ENCODE results near the gene RPL18.

RPL18 gene

GRCh38 chr19:48627201-48627864 lies 8.4 kb upstream of the RPL18 start:
- TF ChIP-seq, protein P1, sequence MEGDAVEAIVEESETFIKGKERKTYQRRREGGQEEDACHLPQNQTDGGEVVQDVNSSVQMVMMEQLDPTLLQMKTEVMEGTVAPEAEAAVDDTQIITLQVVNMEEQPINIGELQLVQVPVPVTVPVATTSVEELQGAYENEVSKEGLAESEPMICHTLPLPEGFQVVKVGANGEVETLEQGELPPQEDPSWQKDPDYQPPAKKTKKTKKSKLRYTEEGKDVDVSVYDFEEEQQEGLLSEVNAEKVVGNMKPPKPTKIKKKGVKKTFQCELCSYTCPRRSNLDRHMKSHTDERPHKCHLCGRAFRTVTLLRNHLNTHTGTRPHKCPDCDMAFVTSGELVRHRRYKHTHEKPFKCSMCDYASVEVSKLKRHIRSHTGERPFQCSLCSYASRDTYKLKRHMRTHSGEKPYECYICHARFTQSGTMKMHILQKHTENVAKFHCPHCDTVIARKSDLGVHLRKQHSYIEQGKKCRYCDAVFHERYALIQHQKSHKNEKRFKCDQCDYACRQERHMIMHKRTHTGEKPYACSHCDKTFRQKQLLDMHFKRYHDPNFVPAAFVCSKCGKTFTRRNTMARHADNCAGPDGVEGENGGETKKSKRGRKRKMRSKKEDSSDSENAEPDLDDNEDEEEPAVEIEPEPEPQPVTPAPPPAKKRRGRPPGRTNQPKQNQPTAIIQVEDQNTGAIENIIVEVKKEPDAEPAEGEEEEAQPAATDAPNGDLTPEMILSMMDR (IDR thresholded peaks at IDR 0.05; ENCODE audit: control insufficient read depth, insufficient read depth, low read depth, low read length, missing control alignments), result no peak
- no peak for DNase-seq (ENCODE audit: low read depth)
- no peak overlapping the region for H3K4me3 ChIP-seq (ENCODE audit: control insufficient read depth, low read depth, low read length)

DNA sequence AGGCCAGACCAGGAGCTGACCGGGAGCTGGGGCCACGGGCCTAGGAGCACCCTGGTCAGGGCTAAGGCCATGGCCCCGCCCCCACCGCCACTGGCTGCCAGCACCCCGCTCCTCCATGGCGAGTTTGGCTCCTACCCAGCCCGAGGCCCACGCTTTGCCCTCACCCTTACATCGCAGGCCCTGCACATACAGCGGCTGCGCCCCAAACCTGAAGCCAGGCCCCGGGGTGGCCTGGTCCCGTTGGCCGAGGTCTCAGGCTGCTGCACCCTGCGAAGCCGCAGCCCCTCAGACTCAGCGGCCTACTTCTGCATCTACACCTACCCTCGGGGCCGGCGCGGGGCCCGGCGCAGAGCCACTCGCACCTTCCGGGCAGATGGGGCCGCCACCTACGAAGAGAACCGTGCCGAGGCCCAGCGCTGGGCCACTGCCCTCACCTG lies 6.9 kb upstream of the RPL18 start:
- DNase-seq (ENCODE audit: low read depth), result no peak

GRCh38 chr19:48624791-48625723 lies 6.1 kb upstream of the RPL18 start:
- peak overlapping the region; percentile 63 for H3K4me3 ChIP-seq (ENCODE audit: control insufficient read depth, low read depth, low read length)
- no peak for DNase-seq (ENCODE audit: low read depth)
- TF ChIP-seq, protein P1 (IDR thresholded peaks at IDR 0.05; ENCODE audit: control insufficient read depth, insufficient read depth, low read depth, low read length, missing control alignments), result no peak

More for the DNA sequence above, 6.9 kb upstream of the RPL18 start:
- TF ChIP-seq, protein P1 (IDR thresholded peaks at IDR 0.05; ENCODE audit: control insufficient read depth, insufficient read depth, low read depth, low read length, missing control alignments), result no peak
- no peak overlapping the region for H3K4me3 ChIP-seq (ENCODE audit: control insufficient read depth, low read depth, low read length)

DNA sequence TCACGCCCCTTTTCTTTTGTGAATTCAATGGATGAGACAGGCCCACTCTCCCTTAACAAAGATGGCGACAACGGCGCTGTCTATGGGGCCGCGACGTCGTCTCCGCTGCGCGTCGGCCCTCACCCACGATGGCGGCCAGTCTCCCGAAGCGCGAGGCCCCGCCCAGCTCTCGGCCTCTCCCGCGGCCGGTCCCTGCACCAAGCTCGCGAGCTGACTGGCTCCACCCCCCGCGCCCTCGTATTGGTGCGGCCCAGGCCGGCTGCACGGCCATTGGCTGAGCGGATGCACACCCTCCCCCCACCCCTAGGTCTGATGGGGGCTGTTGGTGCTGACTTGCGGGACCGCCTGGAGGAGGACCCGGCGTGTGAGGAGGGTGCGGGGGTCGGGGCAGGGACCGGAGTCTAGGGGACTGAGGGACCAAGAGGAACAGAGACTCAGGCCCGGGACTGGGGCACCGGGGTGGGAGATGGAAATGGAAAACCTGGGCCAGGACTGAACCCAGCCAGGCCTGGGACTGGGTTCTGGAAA lies 5.2 kb upstream of the RPL18 start:
- H3K4me3 ChIP-seq (ENCODE audit: control insufficient read depth, low read depth, low read length), result peak overlapping the region; percentile 63
- peak; percentile 75 for DNase-seq (ENCODE audit: low read depth)
- TF ChIP-seq, protein P1 (IDR thresholded peaks at IDR 0.05; ENCODE audit: control insufficient read depth, insufficient read depth, low read depth, low read length, missing control alignments), result no peak

DNA sequence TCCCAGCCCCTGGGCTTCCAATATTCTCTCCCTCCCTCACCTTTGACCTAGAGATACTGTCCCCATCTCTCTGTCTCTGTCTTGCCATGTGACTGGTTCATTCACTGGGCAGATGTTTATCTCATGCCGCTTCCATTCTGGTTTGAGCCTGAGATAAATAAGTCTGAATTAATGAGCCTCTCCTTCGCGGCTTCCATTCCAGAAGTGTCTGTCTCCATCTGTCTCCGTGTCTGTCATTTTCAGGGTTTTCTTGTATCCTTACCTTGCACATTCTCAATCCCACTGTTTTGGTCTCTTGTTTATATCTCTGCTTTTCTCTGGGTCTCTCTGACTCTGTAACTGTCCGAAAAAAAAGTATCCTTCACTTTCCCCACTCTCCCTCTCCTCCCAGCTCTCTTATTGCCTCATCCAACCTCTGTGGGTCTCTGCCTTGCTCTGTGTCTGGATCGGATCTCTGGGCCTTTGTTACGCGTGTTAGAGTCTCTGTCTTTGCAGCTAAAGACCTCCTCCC lies 4.6 kb upstream of the RPL18 start:
- H3K4me3 ChIP-seq (ENCODE audit: control insufficient read depth, low read depth, low read length), result peak overlapping the region; percentile 27
- TF ChIP-seq, protein P1 (IDR thresholded peaks at IDR 0.05; ENCODE audit: control insufficient read depth, insufficient read depth, low read depth, low read length, missing control alignments), result no peak
- DNase-seq (ENCODE audit: low read depth), result no peak
